Measurements from ENCODE around the gene EHBP1. TPM values are rescaled to one million over a fixed set of nuclear protein-coding genes. Genes with fewer than 3 reads are reported as not detected.

The EHBP1 gene
- polyA plus RNA-seq, 3 donors = 4.2 to 6.1 (median 6.0) TPM

GRCh38 chr2:62947403-62947802 lies 241.9 kb downstream of the EHBP1 start:
- Mint-ChIP-seq H3K27ac (no peak overlapping the region), H3K36me3 (peaks cover 7 to 8% of the 10 kb centered on the region in 2 donors), H3K9me3 (peaks cover 0 to 2% (median 0%) of the 10 kb centered on the region in 7 donors), H3K27me3 (ENCODE audit: low read depth in 3 of 3) (no peaks in the 10 kb centered on the region), H3K4me1 (no peaks in the 10 kb centered on the region), H3K4me3 (no peak overlapping the region)
- intact Hi-C loops (cut with micrococcal nuclease) = no loop called here
- no CpG with 5 or more reads among the region's 1 CpG for WGBS (ENCODE audit: insufficient coverage)
- no peaks in the 10 kb centered on the region for H3K4me1 ChIP-seq (ENCODE audit: control insufficient read depth in 1 of 2, insufficient read depth in 2 of 2, low read length in 2 of 2)
- H3K27me3 ChIP-seq (ENCODE audit: control insufficient read depth in 2 of 2, insufficient read depth in 2 of 2, low read length in 2 of 2) = no peaks in the 10 kb centered on the region
- no peaks in the 10 kb centered on the region for H3K79me2 ChIP-seq (ENCODE audit: insufficient read depth, low read length)
- DNase-seq = no peak
- H2AFZ ChIP-seq (ENCODE audit: insufficient read depth, low read depth, low read length, poor library complexity, severe bottlenecking) = no peak overlapping the region
- no peak for TF ChIP-seq CTCF (IDR thresholded peaks at IDR 0.05)
- H3K36me3 ChIP-seq (replicated peaks in 1 of 2; ENCODE audit: control insufficient read depth in 1 of 2, insufficient read depth in 2 of 2, low read length in 2 of 2) = peaks cover 0 to 12% of the 10 kb centered on the region in 2 donors
- H3K9ac ChIP-seq (ENCODE audit: insufficient read depth, low read length, poor library complexity, severe bottlenecking) = no peak overlapping the region
- H4K20me1 ChIP-seq (ENCODE audit: insufficient read depth, low read length) = no peaks in the 10 kb centered on the region
- H3K9me3 ChIP-seq (replicated peaks in 1 of 2; ENCODE audit: control insufficient read depth in 1 of 2, insufficient read depth in 1 of 2, low read length in 2 of 2) = no peaks in the 10 kb centered on the region
- H3K4me3 ChIP-seq (replicated peaks in 1 of 3; ENCODE audit: low read depth in 2 of 3, low read length in 3 of 3) = no peak overlapping the region
- no peak overlapping the region for H3K27ac ChIP-seq (ENCODE audit: low read depth in 1 of 2, low read length in 2 of 2)
- H3K4me2 ChIP-seq (replicated peaks; ENCODE audit: extremely low read depth, low read length, poor library complexity, severe bottlenecking) = no peak overlapping the region

GRCh38 chr2:62956651-62957050 lies 251.1 kb downstream of the EHBP1 start:
- H3K79me2 ChIP-seq (ENCODE audit: insufficient read depth, low read length) = no peaks in the 10 kb centered on the region
- no peak overlapping the region for H3K27ac Mint-ChIP-seq
- peaks cover 5 to 9% of the 10 kb centered on the region in 2 donors for H3K36me3 Mint-ChIP-seq
- H3K4me2 ChIP-seq (replicated peaks; ENCODE audit: extremely low read depth, low read length, poor library complexity, severe bottlenecking) = no peak overlapping the region
- TF ChIP-seq CTCF (IDR thresholded peaks at IDR 0.05) = no peak
- no CpG with 5 or more reads among the region's 2 CpGs for WGBS (ENCODE audit: insufficient coverage)
- H3K27ac ChIP-seq (ENCODE audit: low read depth in 1 of 2, low read length in 2 of 2) = no peak overlapping the region
- no peaks in the 10 kb centered on the region for H3K27me3 Mint-ChIP-seq (ENCODE audit: low read depth in 3 of 3)
- no peaks in the 10 kb centered on the region for H3K9me3 Mint-ChIP-seq
- H3K4me3 Mint-ChIP-seq = no peak overlapping the region
- H3K4me1 Mint-ChIP-seq = no peaks in the 10 kb centered on the region
- no peak for DNase-seq
- intact Hi-C loops (cut with micrococcal nuclease) = no loop called here
- no peaks in the 10 kb centered on the region for H4K20me1 ChIP-seq (ENCODE audit: insufficient read depth, low read length)
- H2AFZ ChIP-seq (ENCODE audit: insufficient read depth, low read depth, low read length, poor library complexity, severe bottlenecking) = no peak overlapping the region
- H3K9ac ChIP-seq (ENCODE audit: insufficient read depth, low read length, poor library complexity, severe bottlenecking) = no peak overlapping the region
- H3K36me3 ChIP-seq (replicated peaks in 1 of 2; ENCODE audit: control insufficient read depth in 1 of 2, insufficient read depth in 2 of 2, low read length in 2 of 2) = peaks cover 0 to 14% of the 10 kb centered on the region in 2 donors
- no peaks in the 10 kb centered on the region for H3K9me3 ChIP-seq (replicated peaks in 1 of 2; ENCODE audit: control insufficient read depth in 1 of 2, insufficient read depth in 1 of 2, low read length in 2 of 2)
- no peak overlapping the region for H3K4me3 ChIP-seq (replicated peaks in 1 of 3; ENCODE audit: low read depth in 2 of 3, low read length in 3 of 3)
- H3K4me1 ChIP-seq (ENCODE audit: control insufficient read depth in 1 of 2, insufficient read depth in 2 of 2, low read length in 2 of 2) = no peaks in the 10 kb centered on the region
- H3K27me3 ChIP-seq (ENCODE audit: control insufficient read depth in 2 of 2, insufficient read depth in 2 of 2, low read length in 2 of 2) = no peaks in the 10 kb centered on the region

Data from CD14-positive monocyte (primary cell).